Right lobe of liver (tissue), 6 donors: Measurements from ENCODE around the gene SERPINB7. TPM values are rescaled to one million over a fixed set of nuclear protein-coding genes. Genes with fewer than 3 reads are reported as not detected.

Experiments used
- ATAC-seq, 4 donors: fragments of 200-7000 bp; cut with Tn5 transposase; one replicate each; pipeline ENCODE4 v1.9.1; 2020; ENCODE audit warnings: mild to moderate bottlenecking in 4 of 4, moderate library complexity in 4 of 4
- DNase-seq, 3 donors: peaks; one replicate each; pipeline ENCODE4 v3.0.0-alpha.2; 2020
- H3K27ac ChIP-seq, 3 donors: fragments of 200-600 bp; one replicate each; pipeline ENCODE4 v1.8.0; 2022
- H3K27me3 ChIP-seq, 2 donors: fragments of 200-600 bp; one replicate each; pipeline ENCODE4 v1.8.0; 2022
- H3K36me3 ChIP-seq, 4 donors: fragments of 200-600 bp; sonication (generic) in 1 of 4; one replicate each; pipeline versions ENCODE4 v1.5.1 to v1.8.0; 2017 to 2022; ENCODE audit warnings: control low read depth in 1 of 4
- H3K4me1 ChIP-seq, 4 donors: fragments of 200-600 bp; sonication (generic) in 1 of 4; one replicate each; pipeline versions ENCODE4 v1.5.1 to v1.8.0; 2017 to 2022; ENCODE audit warnings: control low read depth in 1 of 4
- H3K4me3 ChIP-seq, 3 donors: fragments of 200-600 bp; one replicate each; pipeline ENCODE4 v1.8.0; 2022
- H3K9me3 ChIP-seq, 4 donors: fragments of 200-600 bp; sonication (generic) in 1 of 4; one replicate each; pipeline versions ENCODE4 v1.5.1 to v1.8.0; 2017 to 2022; ENCODE audit warnings: control low read depth in 1 of 4
- CTCF ChIP-seq, 4 donors: fragments of 200-600 bp in 3 of 4; fragments of 450-650 bp in 1 of 4; IDR thresholded peaks; one replicate each; pipeline versions ENCODE4 v1.5.1 to v1.8.0; 2016 to 2022; ENCODE audit warnings: antibody characterized with exemption in 4 of 4, mild to moderate bottlenecking in 2 of 4
- POLR2A ChIP-seq: fragments of 450-650 bp; IDR thresholded peaks from one replicate; pipeline ENCODE4 v1.6.1; 2017; ENCODE audit warnings: antibody characterized with exemption, mild to moderate bottlenecking
- WGBS: methylation state at CpG from one replicate; pipeline ENCODE4 v1.1.6; 2018; ENCODE audit warnings: low coverage, low lambda C conversion rate; ENCODE audit not compliant: insufficient coverage; ENCODE audit errors: missing lambda C conversion rate; 5-methylcytosine and 5-hydroxymethylcytosine counted together
- intact Hi-C, 2 donors: fragments of 100-400 bp; cut with DNase I; formaldehyde crosslinking; loops; one replicate each; pipeline versions ENCODE4 v1.11.2 to v1.14.1; 2022
- total RNA-seq, 6 experiments: library from RNA; depleted of rRNA in 2 of 6; stranded (reverse); fragments of >200 nt in 2 of 6; fragmentation: NEBNext Ultra II Directional in 3 of 6; extraction: Animal tissue kit (Norgen Biotek cat#: 25700) in 3 of 6; gene quantifications; one replicate each; pipeline versions ENCODE4 v1.1.0 to v1.2.4, GENCODE V29; 2016 to 2023
- donor health status: DM: no; HTN: yes; CAD: no.
- donor health status: DM: no; HTN: no; CAD: no.
- donor health status: DM: no; HTN: no; CAD: no.
- donor health status: DM: no; HTN: yes; CAD: no.
- donor health status: DM: no; HTN: yes; CAD: no.

SERPINB7 gene
- total RNA-seq, 6 experiments from 2014 or later = not detected

- H3K9me3 ChIP-seq = no peaks in the 10 kb centered on the region
- 77% methylated on average over 2 of the region's 2 CpGs for WGBS
- no peak overlapping the region for H3K27ac ChIP-seq
- H3K4me3 ChIP-seq = no peak overlapping the region
- no peaks in the 10 kb centered on the region for H3K27me3 ChIP-seq
- no peak for DNase-seq
- intact Hi-C loops = loop anchor here in 1 of 2 donors (10.0 kb wide), 1 partner anchor 336 kb away; no protein-coding TSS in a partner anchor
- no peaks in the 10 kb centered on the region for H3K4me1 ChIP-seq
- ATAC-seq = no peak
- no peak for TF ChIP-seq POLR2A
- TF ChIP-seq CTCF (IDR thresholded peaks at IDR 0.05) = no peak
- H3K36me3 ChIP-seq = no peaks in the 10 kb centered on the region
Observed at GRCh38 chr18:63850636-63851035, 75.4 kb downstream of the SERPINB7 start.

Other genes starting within 250 kb of the SERPINB7 start
- not detected for gene SERPINB12, start 233.0 kb upstream of the SERPINB7 start, total RNA-seq
- not detected for gene SERPINB13, start 188.1 kb upstream of the SERPINB7 start, total RNA-seq
- gene SERPINB4, start 131.2 kb upstream of the SERPINB7 start, total RNA-seq = not detected
- gene SERPINB3, start 113.5 kb upstream of the SERPINB7 start, total RNA-seq = not detected
- gene SERPINB11, start 72.5 kb upstream of the SERPINB7 start, total RNA-seq = not detected
- gene SERPINB2, start 112.3 kb downstream of the SERPINB7 start, total RNA-seq = not detected
- gene SERPINB10, start 132.5 kb downstream of the SERPINB7 start, total RNA-seq = under 1 TPM in 1 of 6 experiments, not detected in 5; 0.24 TPM
- under 1 TPM in 2 of 6 experiments, not detected in 4; 0.27 to 0.37 TPM for gene HMSD, start 173.9 kb downstream of the SERPINB7 start, total RNA-seq
- gene SERPINB8, start 194.7 kb downstream of the SERPINB7 start, total RNA-seq = 10 to 100 TPM in 4 of 6 experiments, 1 to 10 TPM in 2; 2.8 to 44.2 (median 16.8) TPM